ENCODE data around the gene UCK1.

UCK1 gene

DNA sequence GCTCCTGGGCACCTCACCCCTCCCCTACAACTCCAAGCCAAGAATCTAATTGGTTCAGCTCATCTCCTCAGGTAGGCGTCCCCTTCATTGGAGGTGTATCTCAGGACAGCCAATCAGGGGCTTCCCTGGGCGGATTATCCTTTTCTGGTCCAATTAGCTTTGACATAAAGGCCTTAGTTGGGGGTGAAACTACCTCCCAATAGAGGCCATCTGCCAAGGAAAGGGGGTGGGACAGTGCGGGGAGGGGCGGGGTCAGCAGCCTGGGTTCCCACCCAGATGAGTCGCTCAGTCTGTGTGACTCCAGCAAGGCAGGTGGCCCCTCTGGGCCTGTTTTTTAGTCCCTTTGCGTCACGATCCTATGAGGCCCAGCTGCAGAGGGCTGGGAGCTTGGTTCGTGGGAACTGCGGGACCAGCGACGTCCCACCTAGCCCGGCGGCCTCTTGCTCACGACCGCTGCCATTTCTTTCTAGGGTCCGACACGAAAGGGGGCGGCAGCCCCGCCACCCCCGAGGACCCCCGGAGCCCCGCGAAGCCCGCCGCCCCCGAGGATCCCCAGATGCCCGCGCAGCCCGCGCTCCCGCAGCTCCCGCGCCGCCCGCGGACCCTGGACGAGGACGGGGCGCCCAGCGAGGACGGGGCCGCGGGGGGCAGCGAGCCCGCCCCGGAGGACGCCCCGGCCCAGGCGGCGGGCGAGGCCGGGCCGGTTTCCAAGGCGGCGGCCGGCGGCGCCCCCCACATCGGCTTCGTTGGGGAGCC lies 23.2 kb upstream of the UCK1 start:
- DNase-seq (ENCODE audit: low read depth): no peak

DNA sequence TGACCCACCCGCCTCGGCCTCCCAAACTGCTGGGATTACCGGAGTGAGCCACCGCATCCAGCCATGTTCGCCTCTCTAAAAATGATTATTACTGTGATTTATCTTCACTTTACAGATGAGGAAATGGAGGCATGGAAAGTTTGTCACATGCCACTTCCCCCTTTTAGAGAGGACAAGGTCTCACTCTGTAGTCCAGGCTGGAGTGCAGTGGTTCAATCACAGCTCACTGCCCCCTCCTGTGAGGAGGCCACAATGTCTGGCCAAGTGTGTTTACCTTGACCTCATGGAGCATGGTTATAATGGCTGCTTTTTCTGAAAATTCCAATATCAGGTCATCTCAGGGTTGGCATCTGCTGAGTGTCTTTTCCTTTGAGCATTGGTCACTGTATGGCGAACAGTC lies 21.0 kb upstream of the UCK1 start:
- no peak for DNase-seq (ENCODE audit: low read depth)

DNA sequence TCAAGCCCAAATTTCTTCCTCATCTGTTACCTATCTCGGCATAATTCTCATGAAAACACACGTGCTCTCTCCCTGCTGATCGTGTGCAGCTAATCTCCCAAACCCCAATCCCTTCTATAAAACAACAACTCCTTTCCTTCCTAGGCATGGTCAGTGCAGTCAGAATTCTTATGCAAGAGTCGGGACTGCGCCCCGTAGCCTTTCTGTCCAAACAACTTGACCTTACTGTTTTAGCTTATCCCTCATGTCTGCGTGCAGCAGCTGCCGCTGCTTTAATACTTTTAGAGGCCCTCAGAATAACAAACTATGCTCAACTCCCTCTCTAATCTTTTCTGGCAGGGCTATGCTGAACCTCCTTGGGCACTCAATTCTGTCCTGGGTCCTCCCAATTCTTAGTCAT lies 19.4 kb upstream of the UCK1 start:
- peak; percentile 37 for DNase-seq (ENCODE audit: low read depth)

DNA sequence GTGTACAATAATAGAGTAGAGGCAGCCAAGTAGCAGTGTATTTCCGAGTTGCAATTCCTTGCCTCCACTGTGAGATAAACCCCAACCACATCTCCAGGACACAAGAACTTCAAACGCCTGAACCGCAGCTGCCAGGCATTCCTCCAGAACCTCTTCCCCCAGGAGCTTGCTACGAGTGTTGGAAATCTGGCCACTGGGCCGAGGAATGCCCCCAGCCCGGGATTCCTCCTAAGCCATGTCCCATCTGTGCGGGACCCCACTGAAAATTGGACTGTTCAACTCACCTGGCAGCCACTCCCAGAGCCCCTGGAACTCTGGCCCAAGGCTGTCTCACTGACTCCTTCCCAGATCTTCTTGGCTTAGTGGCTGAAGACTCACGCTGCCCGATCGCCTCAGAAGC lies 18.1 kb upstream of the UCK1 start:
- peak; percentile 45 for DNase-seq (ENCODE audit: low read depth)

DNA sequence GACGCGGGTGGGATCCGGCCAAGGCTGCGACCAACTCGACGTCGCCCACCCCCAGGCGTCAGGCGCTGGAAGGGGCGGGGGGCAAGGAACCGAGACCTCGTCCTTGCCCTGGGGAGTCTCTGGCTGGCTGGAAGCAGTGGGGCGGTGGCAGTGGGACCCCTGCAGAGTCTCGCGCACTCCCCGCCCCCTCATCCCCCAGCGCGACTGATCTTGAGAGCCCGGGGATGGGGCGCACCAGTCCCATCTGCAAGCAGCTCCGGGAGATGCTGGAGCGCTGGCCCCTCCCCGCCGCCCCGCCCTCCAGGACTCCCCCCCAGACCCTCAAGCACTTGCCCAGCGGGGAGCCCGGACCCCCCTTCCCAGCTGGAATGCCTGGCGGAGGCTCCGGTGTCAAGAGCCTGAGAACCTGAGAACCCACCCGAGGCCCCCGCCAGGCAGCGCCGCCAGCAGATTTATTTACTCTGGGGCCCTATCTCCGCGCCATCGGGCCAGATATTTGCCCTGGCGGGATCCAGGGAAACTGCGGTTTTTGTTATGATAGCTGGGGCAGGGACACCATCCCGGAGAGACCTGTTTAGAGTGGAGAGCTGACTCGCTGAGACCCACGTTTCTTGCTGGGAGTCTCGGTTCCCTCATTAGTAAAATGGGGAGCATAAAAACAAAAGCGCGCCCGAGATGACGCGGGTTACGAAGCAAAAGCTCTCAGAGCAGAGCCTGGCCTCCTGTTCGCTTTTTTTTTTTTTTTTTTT lies 15.4 kb upstream of the UCK1 start:
- DNase-seq (ENCODE audit: low read depth): peak; percentile 8

DNA sequence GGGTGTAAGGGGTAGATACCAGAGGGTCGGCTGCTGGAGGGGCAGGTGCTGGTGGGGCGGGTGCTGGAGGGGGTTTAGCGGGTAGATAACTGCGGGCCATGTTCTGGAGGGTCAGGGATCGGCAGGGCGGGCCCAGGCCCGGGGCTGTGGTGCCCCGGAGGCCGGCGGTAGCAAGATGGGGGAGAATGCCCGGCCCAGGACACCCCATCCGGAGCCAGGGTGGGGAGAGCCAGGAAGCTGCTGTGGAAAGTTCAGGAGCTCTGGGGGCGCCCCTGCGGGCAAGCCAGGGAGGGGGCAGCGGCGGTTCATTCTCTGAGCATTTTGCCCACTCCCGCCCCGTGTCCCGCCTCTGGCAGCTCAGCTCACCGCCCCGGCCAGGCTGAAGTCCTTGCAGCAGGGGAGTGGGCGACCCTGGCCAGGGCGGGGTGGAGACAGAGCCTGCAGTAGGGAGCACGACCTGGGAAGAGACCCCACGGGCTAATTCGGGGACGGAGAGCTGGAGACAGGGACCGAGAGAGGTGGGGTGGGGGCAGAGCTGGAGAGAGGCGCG lies 14.8 kb upstream of the UCK1 start:
- no peak for DNase-seq (ENCODE audit: low read depth)

DNA sequence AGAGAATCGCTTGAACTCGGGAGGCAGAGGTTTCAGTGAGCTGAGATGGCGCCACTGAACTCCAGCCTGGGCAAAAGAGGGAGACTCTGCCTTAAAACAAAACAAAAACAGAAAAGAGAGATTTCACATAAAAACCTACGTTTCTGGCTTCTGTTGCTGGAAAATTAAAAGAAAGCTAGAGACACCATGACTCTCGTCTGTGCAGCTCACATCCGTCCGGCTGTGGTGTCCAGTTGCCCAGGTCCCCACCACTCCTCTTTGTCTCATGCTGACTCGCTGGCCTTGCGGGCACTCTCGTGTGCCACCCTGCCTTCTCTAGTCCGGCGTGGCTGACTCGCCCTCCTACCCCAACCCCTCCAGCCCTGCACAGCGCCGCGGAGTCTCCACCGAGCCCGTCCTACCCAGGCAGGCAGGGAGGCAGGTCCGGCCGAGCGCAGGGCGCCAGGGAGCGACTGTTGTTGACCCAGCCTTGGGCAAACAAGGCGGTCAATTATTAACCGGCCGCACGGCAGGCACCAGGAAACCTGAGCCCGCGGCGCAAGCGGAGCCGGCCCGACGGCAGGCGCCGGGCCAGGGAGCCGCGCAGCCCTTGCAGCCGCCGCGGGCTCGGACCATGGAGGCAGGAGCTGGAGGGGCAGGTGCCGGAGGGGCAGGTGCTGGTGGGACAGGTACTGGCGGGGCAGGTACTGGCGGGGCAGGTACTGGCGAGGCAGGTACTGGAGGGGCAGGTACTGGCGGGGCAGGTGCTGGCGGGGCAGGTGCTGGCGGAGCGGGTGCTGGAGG lies 14.1 kb upstream of the UCK1 start, which contains the start of gene PRRT1B:
Gene PRRT1B (plus strand): TSS at position 521 of the 783 bp plus-strand sequence. CDS start 93 bp downstream, at position 614.
- DNase-seq (ENCODE audit: low read depth): no peak

DNA sequence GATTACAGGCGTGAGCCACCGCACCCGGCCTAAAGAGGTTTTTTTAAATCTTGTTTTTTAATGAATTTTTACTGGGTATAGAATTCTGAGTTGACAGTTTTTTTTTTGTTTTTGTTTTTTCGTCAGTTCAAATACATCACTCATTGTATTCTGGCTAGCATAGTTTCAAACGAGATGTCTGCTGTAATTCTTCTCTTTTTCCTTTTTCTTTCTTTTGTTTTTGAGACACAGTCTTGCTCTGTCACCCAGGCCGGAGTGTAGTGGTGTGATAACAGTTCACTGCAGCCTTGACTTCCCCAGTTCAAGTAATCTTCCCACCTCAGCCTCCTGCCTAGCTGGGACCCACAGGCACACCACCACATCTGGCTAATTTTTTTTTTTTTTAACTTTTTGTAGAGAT lies 12.1 kb upstream of the UCK1 start:
- peak; percentile 11 for DNase-seq (ENCODE audit: low read depth)

DNA sequence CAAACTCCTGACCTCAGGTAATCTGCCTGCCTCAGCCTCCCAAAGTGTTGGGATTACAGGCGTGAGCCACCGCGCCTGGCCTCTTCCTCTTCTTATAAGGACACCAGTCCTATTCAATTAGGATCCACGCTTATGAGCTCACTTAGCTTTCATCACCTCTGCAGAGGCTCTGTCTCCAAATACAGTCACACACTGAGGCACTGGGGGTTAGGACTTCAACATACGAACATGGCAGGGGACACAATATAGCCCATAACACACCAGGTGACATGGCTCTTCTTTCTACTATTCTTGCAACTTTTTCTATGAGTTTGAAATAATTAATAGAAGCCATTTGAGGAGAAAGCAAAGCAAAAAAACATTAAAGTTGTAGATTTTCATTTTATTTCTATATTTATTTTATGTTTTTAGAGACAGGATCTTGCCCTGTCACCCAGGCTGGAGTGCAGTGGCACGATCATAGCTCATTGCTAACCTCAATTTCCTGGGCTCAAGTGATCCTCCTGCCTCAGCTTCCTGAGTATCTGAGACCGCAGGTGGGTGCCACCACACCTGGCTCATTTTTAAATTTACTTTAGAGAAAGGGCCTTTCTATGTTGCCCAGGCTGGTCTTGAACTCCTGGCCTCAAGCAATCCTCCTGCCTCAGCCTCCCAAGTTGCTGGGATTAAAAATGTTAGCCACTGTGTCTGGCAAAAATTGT lies 8.3 kb upstream of the UCK1 start:
- DNase-seq (ENCODE audit: low read depth): no peak

DNA sequence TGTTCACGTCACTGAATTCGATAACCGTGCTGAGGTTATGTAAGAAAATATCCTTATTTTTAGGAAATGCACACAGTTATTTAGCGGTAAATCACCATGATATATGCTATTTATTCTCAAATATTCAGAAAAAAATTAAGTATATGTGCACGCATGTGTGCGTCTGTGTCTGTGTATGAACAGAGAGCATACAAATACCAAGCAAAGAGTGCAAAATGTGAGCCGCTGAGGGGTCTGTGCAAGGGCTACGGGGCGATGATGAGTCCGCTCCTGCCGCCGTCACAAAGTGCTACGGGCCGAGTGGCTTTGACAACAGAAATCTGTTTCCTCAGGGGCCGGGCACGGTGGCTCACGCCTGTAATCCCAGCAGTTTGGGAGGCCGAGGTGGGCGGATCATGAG lies 6.9 kb upstream of the UCK1 start:
- DNase-seq (ENCODE audit: low read depth): no peak

DNA sequence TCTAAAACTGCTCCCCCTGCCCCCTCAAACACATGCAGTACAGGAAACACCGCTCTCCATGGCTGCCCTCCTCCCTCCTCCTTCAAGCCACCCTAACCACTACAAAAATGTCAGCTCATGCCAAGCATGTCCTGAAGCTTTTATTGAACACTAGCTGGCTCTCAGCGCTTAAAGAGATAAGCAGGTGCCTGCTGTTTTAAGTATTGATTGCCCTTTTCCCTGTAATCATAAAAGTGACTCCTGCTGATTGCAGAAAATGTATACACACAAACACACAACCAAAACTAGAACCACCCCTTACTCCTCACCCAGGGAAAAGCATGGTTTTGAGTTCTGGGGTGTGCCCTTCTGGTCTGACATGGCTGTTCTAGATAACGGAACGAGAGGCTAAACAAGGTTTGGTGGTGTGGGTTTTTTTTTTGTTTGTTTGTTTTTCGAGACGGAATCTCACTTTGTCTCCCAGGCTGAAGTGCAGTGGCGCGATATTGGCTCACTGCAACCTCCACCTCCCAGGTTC lies 3.7 kb upstream of the UCK1 start:
- DNase-seq (ENCODE audit: low read depth): no peak

DNA sequence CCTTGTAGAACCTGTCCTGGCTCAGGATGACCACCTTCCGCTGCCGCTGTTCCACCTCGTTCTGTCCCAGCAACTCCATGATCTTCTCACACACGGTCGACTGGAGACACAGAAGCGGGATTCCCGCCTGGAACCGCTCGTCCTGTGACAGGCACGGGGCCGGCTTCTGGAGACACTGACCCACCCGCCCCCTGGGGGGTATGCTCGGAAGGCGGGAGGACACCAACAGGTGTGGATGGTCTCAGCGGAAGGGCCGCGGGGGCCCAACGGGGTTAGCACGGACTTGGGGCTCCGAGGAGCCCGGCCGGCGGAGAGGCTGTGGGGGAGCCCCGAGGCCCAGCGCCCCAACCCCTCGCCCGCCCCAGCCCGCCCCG lies 530 bp downstream of the UCK1 start:
- peak; percentile 21 for DNase-seq (ENCODE audit: low read depth)

DNA sequence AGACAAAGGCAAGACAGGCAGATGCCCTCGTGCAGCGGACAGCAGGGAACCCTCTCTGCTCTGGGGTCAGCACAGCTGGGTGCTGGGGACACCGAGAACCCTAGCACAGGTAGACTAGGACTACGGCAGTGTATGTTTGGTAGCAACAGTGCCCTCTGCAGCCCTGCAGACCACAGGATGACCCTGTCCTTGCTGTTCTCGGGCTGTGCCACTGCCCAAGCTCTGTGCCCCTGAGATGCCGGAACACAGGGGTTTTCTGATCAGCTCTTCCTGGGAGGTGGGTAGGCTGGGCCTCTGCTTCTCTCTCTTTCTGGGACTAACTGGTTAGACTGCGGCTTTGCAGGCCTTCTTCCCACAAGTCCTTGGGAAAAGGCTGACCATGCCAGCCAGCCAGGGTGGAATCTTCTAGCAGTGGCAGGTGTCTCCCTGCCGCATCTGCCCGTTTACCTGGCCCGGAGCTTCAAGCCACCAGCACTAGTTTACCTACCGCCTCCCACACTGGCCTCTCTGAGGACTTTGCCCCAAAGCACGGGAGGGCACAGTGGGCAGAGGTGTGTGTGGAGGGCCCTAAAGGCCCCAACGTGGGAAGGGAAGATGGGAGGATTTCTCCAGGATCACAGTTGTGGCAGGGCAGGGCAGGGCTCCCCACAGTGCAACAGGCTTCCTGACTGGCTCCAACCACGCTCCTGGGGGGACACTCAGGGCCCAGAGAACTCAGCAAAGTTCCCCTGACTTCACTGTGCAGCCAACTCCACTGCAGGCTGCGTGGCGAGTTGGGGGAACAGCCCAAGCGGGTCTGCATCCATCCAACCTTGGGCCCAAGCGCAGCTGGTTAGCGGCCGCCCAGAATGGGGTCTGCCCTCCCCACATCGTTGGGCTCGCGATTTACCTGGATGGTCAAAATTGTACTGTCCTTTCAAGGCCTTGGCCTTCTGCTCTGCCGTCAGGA lies 1.2 kb downstream of the UCK1 start:
- no peak for DNase-seq (ENCODE audit: low read depth)

DNA sequence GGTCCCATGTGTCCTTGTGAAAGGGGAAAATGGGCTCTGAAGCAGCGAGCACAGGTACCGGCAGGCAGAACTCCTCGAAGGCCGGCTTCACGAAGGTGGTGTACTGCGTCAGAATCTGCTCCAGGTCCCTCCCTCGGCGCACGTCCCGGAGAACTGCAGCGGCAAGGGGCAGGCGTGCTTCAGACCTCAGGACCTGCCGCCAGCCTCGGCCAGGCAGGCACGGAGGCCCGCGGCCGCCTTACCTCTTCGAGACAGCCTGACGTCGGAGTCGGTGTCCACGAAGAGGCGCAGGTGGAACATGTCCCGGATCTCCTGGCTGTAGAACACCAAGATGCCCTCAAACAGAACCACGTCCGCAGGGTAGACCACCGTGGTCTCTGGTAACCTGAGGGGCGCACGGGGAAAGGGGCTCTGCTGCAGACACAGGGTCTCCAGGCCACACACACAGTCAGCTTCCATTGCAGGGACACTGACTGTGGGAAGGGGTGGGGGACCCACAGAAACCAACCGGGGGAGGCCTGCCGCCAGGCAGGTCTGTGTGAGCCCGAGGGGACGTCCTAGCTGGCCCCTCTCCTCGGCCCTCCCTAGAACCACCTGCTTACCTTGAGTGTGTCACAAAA lies 2.1 kb downstream of the UCK1 start:
- DNase-seq (ENCODE audit: low read depth): no peak

DNA sequence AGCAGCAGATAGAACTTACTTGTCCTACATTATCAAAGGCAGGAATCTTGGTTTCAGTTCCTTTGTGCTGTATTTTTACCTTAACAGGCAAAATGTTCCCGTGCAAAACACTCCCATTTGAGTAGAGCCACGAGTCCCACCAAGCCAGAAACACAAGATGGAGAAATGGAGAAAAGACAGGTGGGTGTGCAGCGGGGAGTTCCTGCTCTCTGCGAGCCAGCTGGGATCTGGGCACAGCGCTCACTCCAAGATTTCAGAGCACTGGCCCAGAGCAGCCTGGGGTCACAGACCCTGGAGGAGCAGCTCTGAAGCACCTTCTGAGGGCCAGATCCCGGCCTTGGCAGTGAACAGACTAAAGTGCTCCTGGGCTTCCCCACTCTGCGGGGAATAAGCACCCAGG lies 2.9 kb downstream of the UCK1 start:
- DNase-seq (ENCODE audit: low read depth): no peak

DNA sequence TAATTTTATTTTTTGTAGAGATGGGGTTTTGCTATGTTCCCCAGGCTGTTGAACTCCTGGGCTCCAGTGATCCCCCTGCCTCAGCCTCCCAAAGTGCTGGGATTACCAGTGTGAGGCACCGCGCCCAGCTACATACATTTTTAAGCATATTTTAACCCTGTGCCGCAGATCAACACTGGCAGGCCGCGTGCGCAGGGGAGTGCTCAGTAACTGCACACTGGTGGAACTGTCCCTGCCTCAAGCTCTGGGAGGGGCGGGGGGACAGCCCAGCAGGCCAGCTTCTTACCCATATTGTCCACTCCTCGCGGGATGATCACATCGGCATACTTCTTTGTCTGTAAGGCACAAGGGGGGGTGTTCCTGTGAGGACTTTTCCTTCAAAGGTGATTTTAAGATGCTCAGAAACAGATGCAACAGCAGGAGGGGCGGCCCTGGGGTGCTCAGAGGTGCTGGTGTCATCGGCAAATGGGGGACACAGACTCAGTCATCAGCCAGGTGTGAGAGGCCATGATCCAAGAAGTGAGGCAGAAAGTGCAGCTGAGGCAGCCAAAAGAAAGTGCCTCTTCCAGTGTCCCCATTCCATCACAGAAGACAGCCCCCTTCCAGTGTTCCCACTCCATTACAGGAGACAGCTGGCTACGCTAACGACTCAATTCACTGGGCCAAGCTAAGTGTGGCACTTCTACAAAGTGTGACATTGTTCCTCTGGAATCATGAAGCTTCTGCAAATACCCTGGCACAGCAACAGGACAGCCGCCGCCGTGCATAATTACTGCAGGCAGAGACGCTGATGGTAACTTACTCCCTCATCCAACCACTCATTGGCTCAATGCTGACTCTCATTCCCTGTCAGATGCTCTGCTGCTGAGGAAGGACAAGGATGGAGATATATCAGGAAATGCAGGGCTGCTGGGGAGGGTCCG lies 5.2 kb downstream of the UCK1 start:
- no peak for DNase-seq (ENCODE audit: low read depth)

DNA sequence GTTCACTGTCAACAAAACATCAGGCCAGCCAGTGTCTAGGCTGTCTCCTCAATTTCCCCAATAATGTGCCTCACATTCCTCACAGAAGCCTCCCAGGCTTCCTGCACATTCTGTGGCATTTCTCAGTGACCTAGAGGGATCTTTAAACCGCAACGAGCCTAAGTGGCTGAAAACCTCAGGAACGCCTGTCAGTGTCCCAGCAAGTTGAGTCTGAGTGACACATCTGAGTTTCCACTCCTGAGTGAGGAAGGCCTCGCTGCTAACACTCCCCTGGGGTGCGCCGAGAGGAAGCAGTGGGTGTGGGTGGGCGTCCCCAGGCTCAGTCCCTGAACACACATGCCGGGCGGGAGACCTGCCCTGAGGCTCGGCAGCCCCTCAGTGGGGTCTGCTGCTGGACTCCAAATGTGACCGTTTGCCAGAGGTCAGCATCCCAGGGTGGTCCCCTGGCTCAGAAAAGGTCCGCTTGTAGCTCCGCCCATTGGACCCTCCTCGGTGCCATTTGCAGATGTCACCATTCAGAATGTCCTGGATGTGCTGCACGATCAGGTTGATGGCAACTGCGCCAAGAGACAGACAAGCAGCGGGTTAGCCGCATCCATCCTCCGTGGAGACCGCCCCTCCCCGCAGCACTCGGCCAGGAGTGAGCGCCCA lies 6.3 kb downstream of the UCK1 start:
- peak; percentile 31 for DNase-seq (ENCODE audit: low read depth)

Measured in amniotic epithelial cell (primary cell).